GM18517 (cell line): ENCODE results near the gene ZIC4.

Experiments
- ATAC-seq: cut with Tn5 transposase; IDR thresholded peaks from one replicate; pipeline ENCODE4 v1.9.1; 2021; ENCODE audit warnings: mild to moderate bottlenecking, moderate library complexity; ENCODE audit not compliant: unreplicated experiment

The ZIC4 gene

GRCh38 chr3:147356145-147356908 lies 50.0 kb downstream of the ZIC4 start:
- ATAC-seq, result no peak

- ATAC-seq, result no peak
Observed at GRCh38 chr3:147355753-147356090, 50.6 kb downstream of the ZIC4 start.

GRCh38 chr3:147355084-147355752 lies 51.1 kb downstream of the ZIC4 start:
- ATAC-seq, result no peak

DNA sequence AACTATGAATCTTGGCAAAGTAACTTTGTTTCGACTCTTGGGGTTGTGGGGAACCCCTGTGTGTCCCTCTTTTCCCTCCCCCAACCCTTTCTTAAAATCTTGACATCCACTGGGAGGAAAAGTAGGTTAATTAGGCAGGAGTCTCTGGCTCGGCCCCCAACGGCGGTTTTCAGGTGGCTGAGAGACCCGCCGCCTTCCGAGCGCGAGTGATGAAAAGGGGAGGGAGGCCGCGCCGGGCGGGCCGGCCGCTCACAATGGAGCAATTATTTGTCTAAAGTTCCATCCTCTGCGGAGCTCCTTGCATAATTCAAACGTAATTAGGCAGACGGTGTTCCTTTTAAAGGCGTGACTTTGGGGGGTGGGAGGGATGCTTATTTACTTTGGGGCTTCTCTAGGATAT lies 51.7 kb downstream of the ZIC4 start:
- ATAC-seq, result no peak

- ATAC-seq, result no peak
Observed at GRCh38 chr3:147351301-147351700, 55.0 kb downstream of the ZIC4 start.

DNA sequence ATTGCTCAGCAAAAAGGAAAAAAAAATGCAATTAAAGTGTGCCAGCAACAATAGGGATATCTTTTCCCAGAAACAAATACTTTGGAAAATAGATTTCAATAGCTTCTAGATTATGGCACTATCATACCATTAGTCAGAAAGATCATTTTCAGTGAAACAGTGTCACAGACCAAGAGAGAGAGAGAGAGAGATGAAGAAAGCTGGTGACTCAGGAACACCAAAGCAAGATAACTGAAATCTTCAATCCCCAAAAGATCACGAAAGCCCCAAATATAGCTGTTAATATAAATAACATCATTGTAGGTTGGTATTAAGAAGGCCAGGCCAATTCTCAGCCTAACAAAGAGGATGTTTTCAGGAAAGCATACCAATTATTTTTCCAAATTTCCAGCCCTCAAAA lies 57.4 kb downstream of the ZIC4 start:
- ATAC-seq, result no peak

GRCh38 chr3:147343926-147344325 lies 62.4 kb downstream of the ZIC4 start:
- ATAC-seq, result no peak

DNA sequence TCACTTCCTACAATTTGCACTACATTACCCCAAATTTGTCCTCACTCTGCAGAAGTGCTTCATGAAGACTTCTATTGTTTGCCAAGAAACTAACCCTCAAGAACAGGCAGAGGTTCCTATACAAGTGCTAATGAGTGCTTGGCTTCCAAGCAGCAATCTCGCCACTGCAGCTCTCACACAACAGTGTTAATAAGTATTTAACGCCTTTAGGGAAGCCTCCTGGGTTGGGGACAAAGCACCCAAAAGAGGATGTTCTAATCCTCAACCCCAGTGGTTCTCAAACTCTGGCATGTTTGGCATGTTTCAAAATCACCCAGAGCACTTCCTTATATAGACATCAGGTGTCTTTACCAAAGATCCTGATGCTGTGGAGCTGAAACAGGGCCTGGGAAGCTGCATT lies 64.6 kb downstream of the ZIC4 start:
- no peak for ATAC-seq

DNA sequence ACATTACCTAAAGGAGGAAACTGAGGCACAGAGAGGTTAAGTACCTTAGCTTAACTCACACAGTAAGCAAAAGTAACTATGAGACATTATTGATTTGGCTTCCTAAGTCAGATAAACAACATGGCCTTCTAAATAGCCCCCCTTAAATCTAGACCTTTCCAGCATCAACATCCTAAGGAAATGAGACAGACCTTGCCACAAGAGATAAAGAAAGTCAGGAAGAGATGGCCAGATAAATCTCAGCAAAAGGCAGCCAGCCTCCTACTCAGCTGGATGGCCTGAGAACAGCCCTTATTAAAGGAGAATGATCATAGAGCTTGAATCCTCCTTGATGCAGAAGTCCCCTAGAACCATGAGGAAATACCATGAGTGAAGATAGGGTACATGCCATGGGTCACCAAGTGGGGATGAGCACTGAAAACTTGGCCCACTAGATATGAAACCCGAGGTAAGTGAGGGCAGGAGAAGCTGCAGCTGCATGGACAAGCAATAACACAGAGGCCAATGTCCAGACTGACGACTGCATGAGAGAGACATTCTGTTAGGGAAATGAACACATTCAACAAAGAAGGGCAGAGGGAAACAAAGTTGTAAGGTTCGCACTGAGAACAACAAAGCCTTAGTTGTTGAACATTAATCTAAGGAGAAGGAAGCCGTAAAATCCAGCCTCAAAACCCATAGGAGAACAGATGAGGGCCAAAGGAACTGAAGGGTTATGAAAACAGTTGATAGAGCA lies 69.6 kb downstream of the ZIC4 start:
- no peak for ATAC-seq
